Measurements from ENCODE around the gene MBNL1. TPM values are rescaled to one million over a fixed set of nuclear protein-coding genes. Genes with fewer than 3 reads are reported as not detected.

MBNL1 gene
- total and polyA plus RNA-seq, 2 of the 13 experiments (the other 11 are each of a cell fraction or from before 2014, with no cell fraction given) = 27.1 to 55.4 TPM

- POLR2A ChIA-PET = no interaction called here
- BruUV-seq (replicated peaks) = no TSS peak
- ATAC-seq = no peak
- Histone ChIP-seq H2AFZ (ENCODE audit: low read length) (no peak overlapping the region), H3K4me3 (replicated peaks in 1 of 3; ENCODE audit: insufficient read depth in 1 of 3, low read depth in 2 of 3, low read length in 3 of 3) (no peak overlapping the region), H3K79me2 (ENCODE audit: insufficient read depth, low read length) (no peaks in the 10 kb centered on the region), H3K27ac (ENCODE audit: extremely low read length, insufficient read depth, low read length) (no peak overlapping the region), H3K9me3 (ENCODE audit: low read length) (no peaks in the 10 kb centered on the region), H3K9ac (ENCODE audit: insufficient read depth, low read depth, low read length) (no peak overlapping the region), H4K20me1 (ENCODE audit: insufficient read depth, low read length) (no peaks in the 10 kb centered on the region), H3K36me3 (replicated peaks in 1 of 2; ENCODE audit: control insufficient read depth in 1 of 2, insufficient read depth in 2 of 2, low read length in 2 of 2) (peaks cover 5 to 47% of the 10 kb centered on the region in 2 experiments; a peak in 4 of 5 replicates), H3K27me3 (ENCODE audit: control insufficient read depth in 1 of 2, insufficient read depth in 2 of 2, low read length in 2 of 2) (no peaks in the 10 kb centered on the region), H3K4me2 (ENCODE audit: low read depth, low read length) (no peak overlapping the region), H3K4me1 (ENCODE audit: insufficient read depth, low read length) (no peaks in the 10 kb centered on the region)
- CTCF ChIA-PET (ENCODE audit: low intra/inter-chr PET ratio, low total read pairs) = no interaction called here
- no peak for FAIRE-seq
- intact Hi-C loops (cut with micrococcal nuclease; ENCODE audit: unreplicated experiment) = no loop called here
- in situ Hi-C loops (cut with HindIII; ENCODE audit: extremely low pct_ligation_motif_present, low pct_unique_long_range_greater_than_20kb) = no loop called here
- DNase-seq (ENCODE audit: low spot score) = no peak
- 92% methylated on average over 5 of the region's 5 CpGs for WGBS (ENCODE audit: low lambda C conversion rate)
- TF ChIP-seq, protein P1, sequence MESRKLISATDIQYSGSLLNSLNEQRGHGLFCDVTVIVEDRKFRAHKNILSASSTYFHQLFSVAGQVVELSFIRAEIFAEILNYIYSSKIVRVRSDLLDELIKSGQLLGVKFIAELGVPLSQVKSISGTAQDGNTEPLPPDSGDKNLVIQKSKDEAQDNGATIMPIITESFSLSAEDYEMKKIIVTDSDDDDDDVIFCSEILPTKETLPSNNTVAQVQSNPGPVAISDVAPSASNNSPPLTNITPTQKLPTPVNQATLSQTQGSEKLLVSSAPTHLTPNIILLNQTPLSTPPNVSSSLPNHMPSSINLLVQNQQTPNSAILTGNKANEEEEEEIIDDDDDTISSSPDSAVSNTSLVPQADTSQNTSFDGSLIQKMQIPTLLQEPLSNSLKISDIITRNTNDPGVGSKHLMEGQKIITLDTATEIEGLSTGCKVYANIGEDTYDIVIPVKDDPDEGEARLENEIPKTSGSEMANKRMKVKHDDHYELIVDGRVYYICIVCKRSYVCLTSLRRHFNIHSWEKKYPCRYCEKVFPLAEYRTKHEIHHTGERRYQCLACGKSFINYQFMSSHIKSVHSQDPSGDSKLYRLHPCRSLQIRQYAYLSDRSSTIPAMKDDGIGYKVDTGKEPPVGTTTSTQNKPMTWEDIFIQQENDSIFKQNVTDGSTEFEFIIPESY (CRISPR knock-in tag; IDR thresholded peaks at IDR 0.05) = no peak
- TF ChIP-seq TCF12 (IDR thresholded peaks at IDR 0.05) (no peak), TCF12 (CRISPR knock-in tag; IDR thresholded peaks at IDR 0.05) (no peak), AFF4 (CRISPR knock-in tag; IDR thresholded peaks at IDR 0.05) (no peak), ZBTB7A (CRISPR knock-in tag; IDR thresholded peaks at IDR 0.05) (no peak), CEBPB (IDR thresholded peaks at IDR 0.05; ENCODE audit: borderline replicate concordance, low read depth, low read length) (no peak), ZNF550 (CRISPR knock-in tag; IDR thresholded peaks at IDR 0.05; ENCODE audit: borderline replicate concordance) (no peak), U2AF2 (IDR thresholded peaks at IDR 0.05; ENCODE audit: low read depth, low read length) (no peak), SMARCC2 (IDR thresholded peaks at IDR 0.05) (no peak), HOXA7 (CRISPR knock-in tag; IDR thresholded peaks at IDR 0.05) (no peak), SMAD1 (CRISPR knock-in tag; IDR thresholded peaks at IDR 0.05; ENCODE audit: borderline replicate concordance, low read depth) (no peak), FOXM1 (CRISPR knock-in tag; IDR thresholded peaks at IDR 0.05) (no peak), ZNF577 (CRISPR knock-in tag; IDR thresholded peaks at IDR 0.05; ENCODE audit: borderline replicate concordance, low read depth) (no peak)
- TF ChIP-seq, protein P2, sequence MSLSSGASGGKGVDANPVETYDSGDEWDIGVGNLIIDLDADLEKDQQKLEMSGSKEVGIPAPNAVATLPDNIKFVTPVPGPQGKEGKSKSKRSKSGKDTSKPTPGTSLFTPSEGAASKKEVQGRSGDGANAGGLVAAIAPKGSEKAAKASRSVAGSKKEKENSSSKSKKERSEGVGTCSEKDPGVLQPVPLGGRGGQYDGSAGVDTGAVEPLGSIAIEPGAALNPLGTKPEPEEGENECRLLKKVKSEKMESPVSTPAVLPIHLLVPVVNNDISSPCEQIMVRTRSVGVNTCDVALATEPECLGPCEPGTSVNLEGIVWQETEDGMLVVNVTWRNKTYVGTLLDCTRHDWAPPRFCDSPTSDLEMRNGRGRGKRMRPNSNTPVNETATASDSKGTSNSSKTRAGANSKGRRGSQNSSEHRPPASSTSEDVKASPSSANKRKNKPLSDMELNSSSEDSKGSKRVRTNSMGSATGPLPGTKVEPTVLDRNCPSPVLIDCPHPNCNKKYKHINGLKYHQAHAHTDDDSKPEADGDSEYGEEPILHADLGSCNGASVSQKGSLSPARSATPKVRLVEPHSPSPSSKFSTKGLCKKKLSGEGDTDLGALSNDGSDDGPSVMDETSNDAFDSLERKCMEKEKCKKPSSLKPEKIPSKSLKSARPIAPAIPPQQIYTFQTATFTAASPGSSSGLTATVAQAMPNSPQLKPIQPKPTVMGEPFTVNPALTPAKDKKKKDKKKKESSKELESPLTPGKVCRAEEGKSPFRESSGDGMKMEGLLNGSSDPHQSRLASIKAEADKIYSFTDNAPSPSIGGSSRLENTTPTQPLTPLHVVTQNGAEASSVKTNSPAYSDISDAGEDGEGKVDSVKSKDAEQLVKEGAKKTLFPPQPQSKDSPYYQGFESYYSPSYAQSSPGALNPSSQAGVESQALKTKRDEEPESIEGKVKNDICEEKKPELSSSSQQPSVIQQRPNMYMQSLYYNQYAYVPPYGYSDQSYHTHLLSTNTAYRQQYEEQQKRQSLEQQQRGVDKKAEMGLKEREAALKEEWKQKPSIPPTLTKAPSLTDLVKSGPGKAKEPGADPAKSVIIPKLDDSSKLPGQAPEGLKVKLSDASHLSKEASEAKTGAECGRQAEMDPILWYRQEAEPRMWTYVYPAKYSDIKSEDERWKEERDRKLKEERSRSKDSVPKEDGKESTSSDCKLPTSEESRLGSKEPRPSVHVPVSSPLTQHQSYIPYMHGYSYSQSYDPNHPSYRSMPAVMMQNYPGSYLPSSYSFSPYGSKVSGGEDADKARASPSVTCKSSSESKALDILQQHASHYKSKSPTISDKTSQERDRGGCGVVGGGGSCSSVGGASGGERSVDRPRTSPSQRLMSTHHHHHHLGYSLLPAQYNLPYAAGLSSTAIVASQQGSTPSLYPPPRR (CRISPR knock-in tag; IDR thresholded peaks at IDR 0.05; ENCODE audit: borderline replicate concordance) = no peak
Measured at GRCh38 chr3:152458376-152459117, 189.8 kb downstream of the MBNL1 start.
